ENCODE results near the gene ZNF519. TPM values are rescaled to one million over a fixed set of nuclear protein-coding genes. Genes with fewer than 3 reads are reported as not detected.

The ZNF519 gene
- total RNA-seq, 1 experiment from 2014 or later: 24.3 TPM

GRCh38 chr18:14117606-14118005 lies 14.6 kb downstream of the ZNF519 start:
- Histone ChIP-seq H3K4me2 (ENCODE audit: insufficient read depth, insufficient read length, low read length) (no peak overlapping the region), H3T11ph (ENCODE audit: low read length) (no peak overlapping the region), H2BK15ac (ENCODE audit: low read depth, low read length) (no peak overlapping the region), H3K27ac (ENCODE audit: insufficient read length, low read depth, low read length) (no peak overlapping the region), H4K5ac (ENCODE audit: insufficient read length, low read depth, low read length) (no peak overlapping the region), H3K23me2 (ENCODE audit: insufficient read length, low read depth, low read length, poor library complexity, severe bottlenecking) (no peaks in the 10 kb centered on the region), H4K91ac (ENCODE audit: insufficient read length, low read depth, low read length) (no peak overlapping the region), H2AK5ac (ENCODE audit: insufficient read length, low read length) (no peak overlapping the region), H3K4me1 (ENCODE audit: insufficient read depth, low read length) (no peaks in the 10 kb centered on the region), H3K27me3 (ENCODE audit: insufficient read depth, low read length) (no peaks in the 10 kb centered on the region), H2BK20ac (ENCODE audit: low read depth, low read length, poor library complexity, severe bottlenecking) (no peak overlapping the region), H3K4ac (ENCODE audit: low read depth, low read length) (no peak overlapping the region), H2AFZ (ENCODE audit: low read length) (no peak overlapping the region), H2BK5ac (ENCODE audit: insufficient read length, low read length) (no peak overlapping the region), H4K20me1 (ENCODE audit: control insufficient read depth, insufficient read depth, insufficient read length) (no peaks in the 10 kb centered on the region), H2BK120ac (ENCODE audit: low read depth, low read length, poor library complexity, severe bottlenecking) (no peak overlapping the region), H3K9ac (ENCODE audit: extremely low read depth, insufficient read length, low read length) (no peak overlapping the region), H3K9me3 (ENCODE audit: control insufficient read depth, low read depth, low read length) (no peaks in the 10 kb centered on the region), H3K23ac (ENCODE audit: insufficient read length, low read depth, low read length) (no peak overlapping the region), H2BK12ac (ENCODE audit: insufficient read length, low read depth, low read length) (no peak overlapping the region), H3K14ac (ENCODE audit: insufficient read depth, low read length) (no peak overlapping the region), H3K18ac (ENCODE audit: insufficient read length, low read depth, low read length) (no peak overlapping the region), H4K8ac (replicated peaks; ENCODE audit: insufficient read length, low read depth, low read length) (no peak overlapping the region), H3K79me2 (ENCODE audit: insufficient read depth, low read length) (peaks cover 19% of the 10 kb centered on the region), H3K56ac (ENCODE audit: insufficient read length, low read depth, low read length) (no peak overlapping the region), H3K79me1 (ENCODE audit: insufficient read depth, low read depth, low read length, poor library complexity, severe bottlenecking) (no peaks in the 10 kb centered on the region)
- Mint-ChIP-seq H3K36me3 (ENCODE audit: insufficient read depth in 1 of 3, low read depth in 3 of 3) (peaks cover 35 to 76% (median 66%) of the 10 kb centered on the region in 3 experiments), H3K27me3 (ENCODE audit: low read depth) (no peaks in the 10 kb centered on the region), H3K9me3 (peaks cover 12 to 59% of the 10 kb centered on the region in 2 experiments; a peak in 4 of 5 replicates), H3K4me1 (peaks cover 0 to 3% of the 10 kb centered on the region in 2 experiments; a peak in 2 of 4 replicates), H3K27ac (no peak overlapping the region), H3K4me3 (no peak overlapping the region)
- no CpG with 5 or more reads among the region's 2 CpGs for WGBS (ENCODE audit: extremely low coverage, insufficient read length, low lambda C conversion rate)
- TF ChIP-seq CTCF (conservative IDR thresholded peaks at IDR 0.05): no peak
- no peak for DNase-seq
